Measurements from ENCODE around the gene F7.

F7 gene

GRCh38 chr13:113141601-113141970, 36.0 kb downstream of the F7 start:
- no peak for DNase-seq

DNA sequence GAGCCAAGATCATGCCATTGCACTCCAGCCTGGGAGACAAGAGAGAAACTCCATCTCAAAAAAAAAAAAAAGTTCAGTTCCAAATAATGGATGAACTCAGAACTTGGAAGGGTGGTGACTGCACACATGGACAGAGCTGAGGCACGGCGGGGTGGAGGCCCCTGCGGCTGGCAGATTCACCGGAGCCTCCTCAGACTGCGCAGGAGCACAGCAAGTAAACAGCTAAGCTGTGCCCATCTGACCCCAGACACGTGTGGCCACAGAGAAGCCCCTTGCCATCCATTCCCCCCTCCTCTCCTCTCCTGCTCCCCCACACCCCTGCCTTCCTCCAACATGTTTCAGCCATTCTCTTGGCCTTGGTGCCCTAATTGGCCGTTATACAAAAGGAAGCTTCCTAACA, 37.3 kb downstream of the F7 start:
- no peak for DNase-seq

- no peak for DNase-seq
Observed at GRCh38 chr13:113143466-113144254, 38.1 kb downstream of the F7 start.

DNA sequence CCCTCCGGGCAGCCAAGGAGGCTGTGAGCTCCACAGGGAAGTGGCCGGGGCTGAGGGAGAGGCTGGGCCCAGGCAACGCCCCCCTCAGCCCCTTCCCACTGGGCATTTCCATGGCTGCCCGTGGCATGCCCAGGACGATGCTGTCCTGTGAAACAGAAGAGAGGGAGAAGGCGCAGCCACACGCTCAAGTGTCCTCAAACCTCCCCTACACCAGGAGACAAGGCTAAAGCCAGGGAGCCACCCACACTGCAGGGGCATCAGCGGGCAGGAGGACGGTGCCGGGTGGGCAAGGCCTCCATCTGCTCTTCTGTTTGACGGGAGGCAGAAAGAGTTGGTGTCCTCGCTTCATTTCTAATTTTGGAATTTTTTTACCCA, 38.7 kb downstream of the F7 start:
- DNase-seq: no peak

DNA sequence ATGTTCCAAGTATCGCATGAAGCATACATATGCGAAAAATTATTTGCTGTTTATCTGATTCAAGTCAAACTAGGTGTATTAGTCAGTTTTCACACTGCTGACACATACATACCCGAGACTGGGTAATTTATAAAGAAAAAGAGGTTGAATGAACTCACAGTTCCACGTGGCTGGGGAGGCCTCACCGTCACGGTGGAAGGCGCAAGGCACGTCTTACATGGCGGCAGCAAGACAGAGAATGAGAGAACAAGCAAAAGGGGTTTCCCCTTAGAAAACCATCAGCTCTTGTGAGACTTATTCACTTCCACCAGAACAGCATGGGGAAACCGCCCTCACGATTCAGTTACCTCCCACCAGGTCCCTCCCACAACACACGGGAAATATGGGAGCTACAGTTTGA, 39.9 kb downstream of the F7 start:
- DNase-seq: no peak

GRCh38 chr13:113145911-113146598, 40.5 kb downstream of the F7 start:
- DNase-seq: no peak

DNA sequence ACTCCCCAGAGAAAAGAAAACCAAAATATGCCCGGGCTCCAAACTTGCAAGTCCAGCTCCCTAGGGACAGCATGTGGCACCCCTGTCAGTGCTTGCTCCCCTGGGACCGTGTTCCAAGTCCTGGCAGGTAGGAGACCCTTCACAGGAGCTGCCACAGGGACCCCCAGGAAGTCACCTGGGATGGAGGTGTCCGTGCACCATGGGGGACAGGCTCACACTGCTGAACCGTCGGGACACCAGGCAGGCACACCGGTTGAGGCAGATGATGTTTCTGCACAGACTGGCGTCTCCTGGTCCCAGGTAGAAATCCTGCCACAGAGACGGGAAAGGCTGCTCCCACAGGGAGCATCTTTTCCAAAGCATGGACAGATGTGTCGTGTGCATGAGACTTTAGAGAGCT, 41.2 kb downstream of the F7 start:
- no peak for DNase-seq

DNA sequence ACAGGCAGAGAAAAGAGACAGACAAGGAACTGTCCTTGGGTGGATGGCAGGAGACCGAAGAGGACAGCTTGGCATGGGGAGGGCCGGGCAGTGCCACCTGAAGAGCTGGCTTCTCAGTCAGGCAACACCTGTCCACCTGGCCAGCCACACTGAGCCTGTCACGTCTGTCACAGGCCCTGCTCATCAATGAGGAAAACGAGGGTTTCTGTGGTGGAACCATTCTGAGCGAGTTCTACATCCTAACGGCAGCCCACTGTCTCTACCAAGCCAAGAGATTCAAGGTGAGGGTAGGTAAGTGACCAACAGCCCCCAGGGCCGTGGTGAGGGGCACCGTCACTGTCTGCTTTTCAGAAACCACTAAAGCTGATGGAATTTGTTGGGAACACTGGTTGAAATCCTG, 41.6 kb downstream of the F7 start:
- DNase-seq: no peak

DNA sequence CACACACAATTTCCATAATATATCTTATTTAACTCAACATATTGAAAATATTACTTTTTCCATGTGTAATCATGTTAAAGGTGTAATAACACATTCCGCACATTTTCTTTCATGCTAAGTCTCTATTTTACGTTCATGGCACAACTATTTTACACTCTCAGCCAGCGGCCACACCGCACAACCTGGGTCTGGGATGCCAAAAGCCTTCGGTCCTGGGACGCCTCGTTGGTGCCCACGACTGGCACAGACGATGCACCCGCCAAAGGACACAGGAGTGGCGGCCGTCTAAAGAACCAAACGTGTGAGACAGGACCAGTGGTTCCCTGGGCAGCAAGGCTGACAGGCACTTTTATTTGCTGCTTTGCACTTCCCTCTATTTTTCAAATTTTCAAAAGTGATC, 42.8 kb downstream of the F7 start:
- DNase-seq: no peak

DNA sequence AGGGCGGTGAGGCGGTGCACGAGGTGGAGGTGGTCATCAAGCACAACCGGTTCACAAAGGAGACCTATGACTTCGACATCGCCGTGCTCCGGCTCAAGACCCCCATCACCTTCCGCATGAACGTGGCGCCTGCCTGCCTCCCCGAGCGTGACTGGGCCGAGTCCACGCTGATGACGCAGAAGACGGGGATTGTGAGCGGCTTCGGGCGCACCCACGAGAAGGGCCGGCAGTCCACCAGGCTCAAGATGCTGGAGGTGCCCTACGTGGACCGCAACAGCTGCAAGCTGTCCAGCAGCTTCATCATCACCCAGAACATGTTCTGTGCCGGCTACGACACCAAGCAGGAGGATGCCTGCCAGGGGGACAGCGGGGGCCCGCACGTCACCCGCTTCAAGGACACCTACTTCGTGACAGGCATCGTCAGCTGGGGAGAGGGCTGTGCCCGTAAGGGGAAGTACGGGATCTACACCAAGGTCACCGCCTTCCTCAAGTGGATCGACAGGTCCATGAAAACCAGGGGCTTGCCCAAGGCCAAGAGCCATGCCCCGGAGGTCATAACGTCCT, 43.4 kb downstream of the F7 start:
- DNase-seq: no peak

GRCh38 chr13:113149711-113150549, 44.3 kb downstream of the F7 start:
- no peak for DNase-seq

- no peak for DNase-seq
Observed at GRCh38 chr13:113150550-113151365, 45.2 kb downstream of the F7 start.

DNA sequence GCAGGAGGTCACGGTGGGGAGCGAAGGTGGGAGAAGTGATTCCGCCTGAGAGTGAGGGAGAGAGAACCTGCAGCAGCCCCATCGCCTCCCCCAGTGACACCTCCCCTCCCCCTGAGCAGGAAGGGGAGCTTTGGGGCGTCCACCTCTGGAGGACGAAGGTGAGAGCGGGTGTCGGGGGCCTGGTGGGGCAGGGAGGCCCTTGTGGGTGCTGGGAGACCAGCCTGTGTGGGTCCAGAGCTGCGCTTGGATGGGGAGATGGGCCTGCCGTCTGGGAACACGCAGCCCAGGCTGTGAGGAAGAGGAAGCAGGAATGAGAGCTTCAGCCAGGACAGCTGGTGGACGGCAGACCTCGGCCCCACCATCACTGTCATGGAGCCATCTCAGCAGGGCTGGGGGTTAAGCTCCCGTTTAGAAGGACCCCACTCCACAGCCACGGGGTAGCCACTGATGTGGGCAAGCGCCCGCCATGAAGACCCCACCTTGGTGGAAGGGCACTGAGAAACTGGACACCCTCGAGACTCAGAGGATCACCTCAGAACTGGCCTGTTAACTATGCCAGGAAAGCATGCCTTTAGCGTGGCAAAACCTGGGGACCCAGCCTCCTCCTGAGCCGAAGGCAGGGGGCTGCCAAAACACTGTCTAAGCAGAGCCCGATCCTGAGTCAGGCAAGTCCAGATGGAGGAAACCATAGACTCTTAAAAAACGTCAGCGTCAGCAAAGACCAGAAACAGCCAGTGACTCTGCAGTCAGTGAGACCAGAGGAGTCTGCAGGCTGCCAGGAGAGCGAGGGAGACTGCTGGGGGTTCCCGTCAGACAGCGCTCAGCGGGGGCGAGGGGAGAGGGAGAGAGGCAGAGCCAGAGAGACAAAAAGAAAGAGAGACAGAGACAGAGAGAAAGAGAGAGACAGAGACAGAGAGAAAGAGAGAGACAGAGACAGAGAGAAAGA, 46.4 kb downstream of the F7 start:
- DNase-seq: peak; percentile 72

DNA sequence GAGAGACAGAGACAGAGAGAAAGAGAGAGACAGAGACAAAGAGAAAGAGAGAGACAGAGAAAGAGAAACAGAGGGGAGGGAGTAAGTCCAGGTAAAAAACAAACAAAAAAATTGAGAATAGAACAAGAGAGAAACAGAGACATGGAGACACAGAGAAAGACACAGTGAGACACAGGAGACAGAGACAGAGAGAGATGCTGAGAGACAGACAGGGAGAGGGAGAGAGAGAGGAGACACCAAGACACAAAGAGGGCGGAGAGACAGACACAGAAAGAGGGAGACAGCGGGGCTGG, 47.0 kb downstream of the F7 start:
- DNase-seq: peak; percentile 20

DNA sequence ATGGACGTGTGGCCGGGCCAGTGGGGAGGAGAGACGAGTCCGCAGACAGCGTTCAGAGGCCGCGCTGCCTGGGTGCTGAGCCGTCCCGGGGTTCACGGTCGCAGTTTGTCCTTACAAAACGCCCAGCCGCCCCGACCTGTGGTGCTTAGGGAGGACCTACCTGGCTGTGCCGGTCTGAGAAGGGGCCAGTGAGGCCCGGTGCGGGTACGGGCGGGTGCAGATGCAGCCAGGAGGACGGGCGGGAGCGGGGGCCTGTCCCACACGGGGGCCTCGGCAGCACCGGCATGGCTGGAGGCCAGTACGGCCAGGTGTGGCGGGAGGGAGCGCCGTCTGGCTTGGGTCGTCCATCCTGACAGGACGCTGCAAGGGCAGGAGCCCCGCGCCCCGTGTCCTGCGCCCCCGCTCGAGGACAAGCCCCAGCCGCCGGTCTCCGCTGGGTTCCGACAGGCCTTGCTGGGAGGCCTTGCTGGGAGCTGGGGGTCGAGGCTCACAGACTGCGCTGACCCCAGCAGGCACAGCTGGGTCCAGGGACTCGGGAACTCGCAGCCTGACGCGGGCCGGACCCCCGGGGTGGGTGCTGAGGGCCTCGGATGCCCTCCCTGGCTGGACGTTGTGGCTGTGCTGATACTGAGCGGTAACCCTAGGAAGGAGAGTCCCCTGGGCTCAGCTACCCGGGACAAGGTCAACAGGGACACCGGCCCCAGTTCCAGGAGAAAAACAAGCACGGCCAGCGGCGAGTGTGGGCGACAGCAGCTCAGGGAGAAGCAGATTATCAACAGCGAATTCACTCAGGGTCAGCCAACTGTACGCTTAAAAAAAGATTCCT, 47.6 kb downstream of the F7 start:
- no peak for DNase-seq

GRCh38 chr13:113153810-113154748, 48.5 kb downstream of the F7 start:
- DNase-seq: peak; percentile 66

- no peak for DNase-seq
Observed at GRCh38 chr13:113155201-113155600, 49.6 kb downstream of the F7 start.

DNA sequence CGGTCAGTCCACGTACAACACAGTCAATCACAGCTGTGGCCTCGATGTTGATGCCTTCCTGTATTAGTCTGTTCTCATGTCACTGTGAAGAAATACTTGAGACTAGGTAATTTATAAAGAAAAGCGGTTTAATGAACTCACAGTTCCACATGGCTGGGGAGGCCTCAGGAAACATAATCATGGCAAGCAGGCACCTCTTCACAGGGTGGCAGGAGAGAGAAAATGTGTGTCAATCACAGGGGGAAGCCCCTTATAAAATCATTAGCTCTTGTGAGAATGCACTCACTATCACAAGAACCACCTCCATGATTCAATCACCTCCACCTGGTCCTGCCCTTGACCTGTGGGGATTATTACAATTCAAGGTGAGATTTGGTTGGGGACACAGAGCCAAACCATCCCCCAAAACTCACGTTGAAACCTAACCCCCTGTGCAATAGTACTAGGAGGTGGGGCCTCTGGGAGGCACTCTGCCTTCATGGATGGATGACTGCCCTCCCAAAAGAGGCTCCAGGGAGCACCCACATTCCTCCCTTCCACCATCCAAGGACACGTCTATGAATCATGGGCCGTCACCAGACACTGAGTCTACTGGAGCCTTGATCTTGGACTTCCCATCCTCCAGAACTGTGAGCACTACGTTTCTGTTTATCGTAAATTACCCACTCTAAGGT, 50.5 kb downstream of the F7 start:
- peak; percentile 20 for DNase-seq

Measured in fibroblast of skin of right quadriceps (primary cell).